Midbrain (tissue), 1 donor: ENCODE data around the gene KRTAP8-1.

Experiments used
- DNase-seq: peaks from one replicate; lab custom pipeline; 2025; lab: John Stamatoyannopoulos, UW

Gene KRTAP8-1, protein sequence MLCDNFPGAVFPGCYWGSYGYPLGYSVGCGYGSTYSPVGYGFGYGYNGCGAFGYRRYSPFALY

DNA sequence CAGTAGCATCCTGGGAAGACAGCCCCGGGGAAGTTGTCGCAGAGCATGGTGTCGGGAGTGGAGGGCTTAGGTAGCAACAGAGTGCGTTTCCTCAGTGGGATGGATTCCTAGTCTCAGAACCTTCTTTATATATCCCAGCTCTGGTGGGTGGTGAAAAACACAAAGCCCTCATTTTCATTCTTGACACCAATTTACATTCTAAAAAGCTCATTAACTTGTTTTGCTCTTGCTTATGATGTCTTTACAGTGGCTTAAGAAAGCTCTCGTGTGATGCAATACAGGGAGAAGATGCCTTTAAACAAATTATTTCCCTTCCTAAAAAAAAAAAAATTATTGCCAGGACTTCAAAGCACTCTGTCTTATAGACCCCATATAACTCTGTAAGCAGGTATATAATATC, at the start of gene KRTAP8-1:
KRTAP8-1 (minus strand) TSS at position 101 of the 400 bp plus-strand sequence; CDS start at position 47, 54 bp downstream.
- no peak for DNase-seq

DNA sequence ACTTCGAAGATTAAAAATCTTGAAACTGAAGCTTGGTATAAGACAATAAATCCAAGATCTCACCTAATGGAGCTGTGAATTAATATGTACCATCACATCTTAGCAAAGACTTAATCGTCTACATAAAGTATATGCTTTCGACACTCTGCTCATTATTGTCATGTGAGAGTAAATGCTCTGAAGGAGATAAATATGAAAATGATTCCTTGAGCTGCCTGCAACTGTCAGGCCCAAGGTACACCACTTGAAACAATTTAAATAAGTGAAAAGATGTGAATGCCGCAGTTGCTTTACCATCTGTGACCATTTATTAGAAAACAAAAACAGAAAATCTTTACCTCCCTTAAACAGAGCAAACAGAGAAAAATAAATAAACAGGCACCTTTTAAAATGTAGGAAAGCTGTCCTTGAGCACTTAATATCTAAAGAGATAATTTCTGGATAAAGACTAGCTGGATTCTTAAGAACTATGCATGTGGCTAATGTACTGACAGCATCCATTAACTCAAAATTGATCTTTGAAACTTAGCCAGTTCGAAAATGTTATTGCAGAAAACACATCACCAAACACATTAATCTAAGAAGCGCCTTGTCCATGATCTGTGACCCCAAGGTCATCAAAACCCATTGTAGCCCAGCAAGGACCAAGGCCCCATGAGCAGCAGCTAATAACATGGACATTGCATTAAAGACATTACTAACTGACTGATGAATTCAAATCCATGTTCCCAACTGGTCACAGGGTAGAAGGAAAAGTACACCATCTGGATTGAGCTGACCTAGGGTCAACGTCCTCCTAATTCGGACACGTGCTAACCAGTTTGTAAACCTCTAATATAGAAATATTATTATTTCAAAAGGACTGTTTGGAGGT, 34.8 kb upstream of the KRTAP8-1 start:
- DNase-seq = no peak

DNA sequence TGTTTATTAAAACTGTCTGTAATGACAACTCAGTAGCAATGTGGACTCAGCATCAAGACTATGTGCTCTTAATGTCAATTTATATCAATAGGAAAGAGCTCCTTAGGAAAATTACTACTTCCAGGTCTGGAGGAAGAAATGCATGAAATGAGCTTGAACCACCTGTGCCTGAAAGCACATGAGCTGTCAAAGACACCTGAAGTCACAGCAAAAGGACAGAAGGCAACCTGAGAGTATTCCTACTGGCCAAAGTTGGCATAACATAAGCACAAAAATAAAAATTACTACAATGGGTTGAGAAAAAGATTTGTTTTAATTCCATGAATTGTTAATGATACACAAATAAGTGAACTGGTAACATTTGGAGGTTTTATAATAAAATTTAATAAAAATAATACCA, 29.9 kb upstream of the KRTAP8-1 start:
- no peak for DNase-seq

DNA sequence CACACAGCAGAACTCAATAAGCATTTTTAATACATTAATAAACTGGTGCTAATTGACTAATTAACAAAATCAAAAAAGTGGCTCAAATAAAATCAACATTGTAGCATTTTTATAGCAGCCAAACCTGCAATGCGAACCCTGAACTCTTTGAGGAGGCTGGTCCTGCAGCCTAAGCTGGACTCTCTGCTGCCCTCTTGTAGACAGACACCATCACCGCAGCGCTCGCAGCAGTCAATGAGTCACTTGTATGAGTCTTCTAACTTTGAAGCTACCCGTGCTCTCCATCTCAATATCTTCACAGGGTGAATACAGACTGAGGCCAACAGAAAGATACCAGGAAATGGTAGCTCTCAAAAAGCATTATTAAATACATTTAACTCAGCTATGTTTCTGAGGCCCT, 26.2 kb upstream of the KRTAP8-1 start:
- no peak for DNase-seq

DNA sequence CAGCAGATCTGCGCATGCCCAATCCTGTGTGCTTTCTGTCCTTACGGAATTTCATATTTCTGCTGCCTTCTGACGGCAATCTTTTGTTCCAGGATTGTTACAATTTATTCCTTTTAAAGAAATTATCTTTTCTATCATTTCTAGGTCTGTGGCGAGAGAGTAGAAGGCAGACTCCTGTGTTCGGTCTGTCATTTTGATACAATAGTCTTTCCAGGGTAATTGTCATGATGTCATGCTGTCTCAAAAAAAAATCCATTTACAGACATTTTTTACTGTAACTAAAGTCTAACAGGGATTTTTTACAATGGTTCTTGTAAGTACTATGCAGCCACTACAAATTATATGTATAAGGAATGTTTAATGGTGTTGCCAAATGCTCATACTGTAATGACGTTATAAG, 25.5 kb upstream of the KRTAP8-1 start:
- DNase-seq = no peak

DNA sequence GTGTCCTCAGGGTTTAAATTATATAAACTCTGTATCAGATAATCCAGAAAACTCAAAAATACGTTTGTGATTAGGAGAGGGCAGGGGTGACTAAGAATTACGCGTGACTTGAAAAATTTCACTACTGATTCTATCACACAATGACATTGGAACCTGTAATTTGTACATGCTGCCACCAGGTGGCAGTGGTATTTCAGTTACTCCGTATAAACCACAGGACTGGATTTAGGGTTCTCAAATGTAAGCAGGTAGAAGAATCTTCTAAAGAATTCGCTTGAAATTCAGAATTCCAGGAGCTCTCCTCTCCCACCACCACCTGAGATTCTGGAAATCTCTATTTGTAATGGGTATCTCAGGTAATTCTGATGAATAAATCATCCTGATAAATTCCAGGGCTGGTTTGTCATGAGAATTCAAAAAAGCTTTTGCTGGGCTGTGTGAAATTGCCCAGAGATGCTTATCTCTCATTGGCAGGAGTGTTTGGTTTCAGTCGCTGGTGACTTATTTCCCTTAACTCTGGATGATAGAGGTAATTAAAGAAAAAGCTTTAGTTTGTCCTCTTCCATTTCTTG, 18.2 kb upstream of the KRTAP8-1 start:
- no peak for DNase-seq

DNA sequence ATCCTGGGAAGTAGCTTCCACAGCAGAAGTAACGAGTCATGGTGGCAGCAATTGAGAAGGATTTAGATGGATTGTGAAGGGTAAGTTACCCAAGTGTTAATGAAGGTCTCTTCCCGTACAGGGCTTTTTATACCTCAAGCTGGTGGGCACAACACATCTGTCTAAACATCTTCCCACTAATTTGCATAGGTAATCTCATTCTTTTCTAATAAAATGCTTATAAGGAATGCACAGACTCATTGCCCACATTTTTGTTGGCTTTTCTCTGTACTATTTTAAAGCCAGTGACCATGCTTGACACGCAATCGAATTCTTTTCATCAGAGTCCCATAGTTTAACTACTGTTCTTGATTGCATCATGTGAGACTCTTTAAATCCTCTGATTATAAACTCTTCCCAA, 16.6 kb upstream of the KRTAP8-1 start, which contains the start of gene KRTAP7-1:
KRTAP7-1 (minus strand) TSS at position 101 of the 400 bp plus-strand sequence; CDS start at position 40, 61 bp downstream.
- no peak for DNase-seq

DNA sequence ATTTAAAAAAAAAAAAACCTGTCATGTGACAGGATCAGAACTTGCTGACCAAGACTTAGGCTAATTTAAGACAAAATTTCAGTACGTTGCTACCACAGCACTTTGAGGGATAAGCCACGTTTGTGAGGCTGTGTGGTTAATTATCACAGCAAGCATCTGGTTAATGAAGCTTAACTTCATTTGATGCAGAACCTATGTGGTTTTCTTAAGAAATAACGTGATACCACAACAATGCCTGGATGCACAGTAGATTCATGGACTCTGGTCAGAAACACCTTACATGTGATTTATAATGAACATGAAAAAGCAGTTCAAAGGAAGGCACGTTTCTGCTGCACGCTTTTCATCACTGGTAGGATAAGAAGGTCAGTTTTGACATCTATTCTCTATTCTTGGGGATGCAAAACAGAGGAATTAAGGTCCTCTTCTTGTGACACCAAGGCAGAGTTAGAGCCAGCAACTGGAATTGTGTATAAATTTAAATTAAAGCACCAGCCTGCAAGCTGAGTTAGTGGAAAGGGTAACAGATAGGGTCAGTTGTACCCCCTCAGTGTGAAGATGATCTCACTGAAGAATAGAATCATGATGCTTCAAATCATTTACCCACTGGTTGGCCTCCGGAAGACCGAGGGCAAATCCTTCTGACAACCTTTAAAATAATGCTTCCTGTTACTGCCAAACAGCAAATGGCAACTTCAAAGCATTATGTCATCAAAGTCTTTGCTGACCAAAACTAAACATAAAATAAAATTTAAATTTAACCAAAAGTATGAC, 6.0 kb upstream of the KRTAP8-1 start:
- DNase-seq = no peak

DNA sequence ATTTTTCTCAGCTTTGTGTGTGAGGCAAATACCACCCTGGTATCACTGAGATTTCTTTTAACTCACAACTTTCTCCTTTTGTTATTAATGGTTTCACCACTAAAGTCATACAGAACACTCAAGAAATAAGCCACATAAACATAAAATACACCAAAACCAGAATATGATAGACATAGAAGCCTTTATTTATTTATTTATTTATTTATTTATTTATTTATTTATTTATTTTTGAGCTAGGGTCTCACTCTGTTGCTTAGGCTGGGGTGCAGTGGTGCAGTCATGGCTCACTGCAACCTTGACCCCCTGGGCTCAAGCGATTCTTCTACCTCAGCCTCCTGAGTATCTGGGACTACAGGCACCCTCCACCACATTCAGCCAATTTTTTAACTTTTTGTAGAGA, 12.5 kb downstream of the KRTAP8-1 start:
- no peak for DNase-seq

DNA sequence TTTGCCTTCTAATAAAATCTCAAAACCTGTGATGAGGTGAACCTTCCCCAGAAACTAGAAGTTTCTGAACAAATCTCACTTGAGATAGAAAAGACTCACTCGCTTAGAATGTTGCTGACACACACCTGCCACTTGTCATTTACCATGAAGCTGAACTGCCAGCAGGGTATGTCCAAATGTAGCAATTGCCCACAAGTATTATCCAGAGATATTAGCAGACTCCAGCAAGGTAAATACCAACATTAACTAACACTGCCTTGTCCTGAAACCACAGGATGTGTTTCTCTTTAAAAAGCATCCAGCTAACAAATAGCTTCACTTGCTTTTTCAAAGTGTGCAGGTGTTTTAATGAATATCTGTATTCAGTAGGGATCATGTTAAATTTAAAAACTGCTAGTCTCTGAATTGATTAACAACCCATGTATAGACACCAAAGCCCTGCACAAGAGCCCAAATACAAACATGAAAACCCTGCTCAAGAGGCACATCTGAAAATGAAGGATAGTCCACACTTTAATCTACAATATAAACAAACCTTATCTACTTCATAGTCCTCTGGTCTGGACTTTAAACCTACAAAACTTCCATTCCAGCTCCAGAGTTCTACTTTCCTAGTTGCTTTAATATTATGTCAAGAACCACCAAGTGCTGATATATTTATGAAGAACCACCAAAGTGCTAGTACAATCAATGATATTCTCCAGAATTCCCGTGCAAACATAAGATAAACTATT, 19.3 kb downstream of the KRTAP8-1 start:
- DNase-seq = no peak

DNA sequence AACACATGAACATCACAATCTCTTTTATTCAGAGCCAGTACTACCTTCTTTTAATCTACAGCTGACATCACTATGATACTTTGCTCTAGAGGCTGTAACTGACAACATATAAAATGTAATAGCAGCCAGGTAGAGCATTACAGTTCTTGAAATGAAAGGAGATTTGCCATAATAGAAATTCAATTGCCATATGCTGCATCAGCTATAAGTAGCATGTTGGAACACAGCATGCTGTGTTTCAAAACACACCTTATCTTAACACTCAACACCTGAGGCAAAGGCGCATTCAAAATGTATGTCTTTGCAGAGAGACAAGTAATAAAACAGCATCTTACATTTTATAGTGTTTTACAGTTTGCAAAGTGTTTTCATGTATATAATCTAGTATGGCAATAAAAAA, 33.8 kb downstream of the KRTAP8-1 start:
- no peak for DNase-seq

DNA sequence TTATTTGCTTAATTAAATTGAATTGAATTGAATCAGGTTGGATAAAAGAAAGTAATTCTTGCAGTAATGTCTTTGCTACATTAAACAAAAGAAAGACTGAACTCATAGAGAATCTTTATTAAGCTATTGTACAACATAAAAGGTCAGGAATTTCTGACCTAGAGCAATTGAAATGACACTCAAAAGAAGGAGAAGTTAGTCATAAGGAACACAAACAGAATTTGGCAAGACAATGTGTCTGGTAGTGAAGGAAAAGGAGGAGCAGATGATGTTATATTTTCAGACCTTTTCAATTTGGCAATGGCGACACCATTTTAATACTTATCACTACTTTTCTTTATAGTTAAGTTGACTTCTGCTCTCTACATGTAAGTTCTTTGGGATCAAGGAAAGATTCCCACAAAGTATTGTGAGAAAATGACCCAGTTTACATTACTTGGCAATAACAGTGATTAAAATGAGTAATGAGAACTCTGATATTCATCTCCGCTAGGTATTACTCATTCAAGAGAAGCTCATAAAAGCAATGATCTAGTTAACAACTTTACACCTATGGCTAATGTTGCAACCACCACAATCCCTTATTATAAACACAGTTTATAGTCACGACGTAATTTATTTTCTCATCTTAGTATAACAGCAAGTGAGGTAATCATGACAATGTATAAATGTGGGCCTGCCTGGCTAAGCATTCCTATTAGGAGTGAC, 43.2 kb downstream of the KRTAP8-1 start:
- no peak for DNase-seq
